ENCODE measurements around the gene CADM1.

The CADM1 gene

DNA sequence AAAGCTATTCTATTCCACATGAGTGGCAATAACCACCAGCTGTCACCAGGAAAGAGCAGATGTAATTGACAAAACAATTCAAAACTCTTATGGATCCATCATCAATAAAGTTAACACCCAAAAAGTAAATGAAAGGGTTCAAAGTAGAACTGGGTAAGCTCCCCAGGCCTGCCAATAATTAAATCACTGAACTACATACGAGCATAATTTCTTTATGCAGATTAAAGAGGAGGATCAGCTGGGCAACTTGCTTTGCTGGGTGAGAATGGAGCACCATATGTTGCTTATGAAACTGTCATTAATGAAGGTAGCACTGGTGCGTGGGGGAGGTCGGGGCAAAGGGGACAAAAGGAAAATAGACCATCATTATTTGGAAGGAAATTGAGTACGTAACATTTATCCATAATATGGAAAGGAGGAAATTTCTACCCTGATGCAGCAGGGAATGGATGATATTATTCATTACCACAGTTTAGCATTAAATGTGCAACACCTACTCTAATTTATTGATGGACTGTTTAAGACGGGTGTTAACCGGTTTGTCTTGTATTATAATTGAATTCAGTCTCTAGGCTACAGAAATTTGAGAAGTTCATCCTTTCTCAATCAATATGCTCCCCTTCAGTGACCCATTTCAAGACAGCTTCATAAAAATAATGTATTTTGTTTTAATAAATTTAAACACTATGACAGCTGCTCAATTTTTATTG lies 315.9 kb downstream of the CADM1 start:
- no peak overlapping the region for H3K4me3 ChIP-seq (ENCODE audit: severe bottlenecking)
- H3K9me3 ChIP-seq (ENCODE audit: severe bottlenecking) = no peaks in the 10 kb centered on the region
- TF ChIP-seq, protein P1, sequence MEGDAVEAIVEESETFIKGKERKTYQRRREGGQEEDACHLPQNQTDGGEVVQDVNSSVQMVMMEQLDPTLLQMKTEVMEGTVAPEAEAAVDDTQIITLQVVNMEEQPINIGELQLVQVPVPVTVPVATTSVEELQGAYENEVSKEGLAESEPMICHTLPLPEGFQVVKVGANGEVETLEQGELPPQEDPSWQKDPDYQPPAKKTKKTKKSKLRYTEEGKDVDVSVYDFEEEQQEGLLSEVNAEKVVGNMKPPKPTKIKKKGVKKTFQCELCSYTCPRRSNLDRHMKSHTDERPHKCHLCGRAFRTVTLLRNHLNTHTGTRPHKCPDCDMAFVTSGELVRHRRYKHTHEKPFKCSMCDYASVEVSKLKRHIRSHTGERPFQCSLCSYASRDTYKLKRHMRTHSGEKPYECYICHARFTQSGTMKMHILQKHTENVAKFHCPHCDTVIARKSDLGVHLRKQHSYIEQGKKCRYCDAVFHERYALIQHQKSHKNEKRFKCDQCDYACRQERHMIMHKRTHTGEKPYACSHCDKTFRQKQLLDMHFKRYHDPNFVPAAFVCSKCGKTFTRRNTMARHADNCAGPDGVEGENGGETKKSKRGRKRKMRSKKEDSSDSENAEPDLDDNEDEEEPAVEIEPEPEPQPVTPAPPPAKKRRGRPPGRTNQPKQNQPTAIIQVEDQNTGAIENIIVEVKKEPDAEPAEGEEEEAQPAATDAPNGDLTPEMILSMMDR (IDR thresholded peaks at IDR 0.05; ENCODE audit: poor library complexity, severe bottlenecking) = no peak
- H3K36me3 ChIP-seq (ENCODE audit: low read depth) = no peaks in the 10 kb centered on the region
- no peak overlapping the region for H3K27ac ChIP-seq (ENCODE audit: poor library complexity, severe bottlenecking)
- ATAC-seq (ENCODE audit: low read depth) (no peak), DNase-seq (ENCODE audit: low spot score) (no peak)
- H3K4me1 ChIP-seq (ENCODE audit: insufficient read depth, poor library complexity, severe bottlenecking) = no peaks in the 10 kb centered on the region
- H3K27me3 ChIP-seq (ENCODE audit: insufficient read depth, poor library complexity, severe bottlenecking) = no peaks in the 10 kb centered on the region

DNA sequence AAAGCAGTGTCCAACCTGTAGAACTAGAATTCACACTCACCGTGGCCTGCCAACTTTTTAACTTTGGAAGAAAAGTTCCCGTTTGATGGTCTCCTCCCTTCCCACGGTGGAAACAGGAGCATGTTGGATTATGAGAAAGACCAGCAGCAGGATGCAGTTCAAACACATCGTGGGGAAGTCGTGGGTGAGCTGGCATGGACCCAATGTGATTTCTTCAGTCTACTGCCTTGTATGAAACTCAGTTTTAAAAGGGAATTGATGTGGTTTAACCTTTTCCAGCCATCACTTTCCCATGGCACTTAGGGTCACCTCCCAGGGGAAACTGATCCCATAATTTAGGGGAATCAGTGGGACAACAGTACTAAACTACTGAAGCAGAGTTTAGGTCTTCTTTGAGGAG lies 318.3 kb downstream of the CADM1 start:
- no peaks in the 10 kb centered on the region for H3K4me1 ChIP-seq (ENCODE audit: insufficient read depth, poor library complexity, severe bottlenecking)
- H3K27me3 ChIP-seq (ENCODE audit: insufficient read depth, poor library complexity, severe bottlenecking) = no peaks in the 10 kb centered on the region
- TF ChIP-seq, protein P1 (IDR thresholded peaks at IDR 0.05; ENCODE audit: poor library complexity, severe bottlenecking) = no peak
- no peak for DNase-seq (ENCODE audit: low spot score)
- H3K27ac ChIP-seq (ENCODE audit: poor library complexity, severe bottlenecking) = no peak overlapping the region
- H3K9me3 ChIP-seq (ENCODE audit: severe bottlenecking) = no peaks in the 10 kb centered on the region
- no peak overlapping the region for H3K4me3 ChIP-seq (ENCODE audit: severe bottlenecking)
- no peaks in the 10 kb centered on the region for H3K36me3 ChIP-seq (ENCODE audit: low read depth)
- ATAC-seq (ENCODE audit: low read depth) = no peak

DNA sequence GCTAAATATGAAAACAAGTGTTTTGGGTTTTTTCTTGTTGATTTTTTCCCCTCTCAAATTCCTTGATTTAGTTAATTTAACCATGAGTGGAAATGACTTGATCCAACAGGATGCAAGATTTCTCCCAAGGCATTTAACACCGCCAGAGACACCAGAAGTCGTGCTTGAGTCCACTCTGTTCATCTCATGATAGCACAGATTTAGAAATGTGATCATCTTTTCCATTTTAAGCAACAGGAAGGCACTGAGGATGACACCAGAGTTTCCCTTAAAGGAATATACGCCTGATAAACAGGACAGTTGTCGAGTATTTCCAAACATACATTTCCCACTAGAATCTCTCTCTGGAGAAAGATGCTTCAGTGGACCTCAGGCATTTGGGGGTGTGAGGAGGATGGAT lies 318.7 kb downstream of the CADM1 start:
- Histone ChIP-seq H3K4me3 (ENCODE audit: severe bottlenecking) (no peak overlapping the region), H3K36me3 (ENCODE audit: low read depth) (no peaks in the 10 kb centered on the region), H3K4me1 (ENCODE audit: insufficient read depth, poor library complexity, severe bottlenecking) (no peaks in the 10 kb centered on the region), H3K27me3 (ENCODE audit: insufficient read depth, poor library complexity, severe bottlenecking) (no peaks in the 10 kb centered on the region), H3K9me3 (ENCODE audit: severe bottlenecking) (no peaks in the 10 kb centered on the region), H3K27ac (ENCODE audit: poor library complexity, severe bottlenecking) (no peak overlapping the region)
- ATAC-seq (ENCODE audit: low read depth) = no peak
- no peak for DNase-seq (ENCODE audit: low spot score)
- TF ChIP-seq, protein P1 (IDR thresholded peaks at IDR 0.05; ENCODE audit: poor library complexity, severe bottlenecking) = no peak

DNA sequence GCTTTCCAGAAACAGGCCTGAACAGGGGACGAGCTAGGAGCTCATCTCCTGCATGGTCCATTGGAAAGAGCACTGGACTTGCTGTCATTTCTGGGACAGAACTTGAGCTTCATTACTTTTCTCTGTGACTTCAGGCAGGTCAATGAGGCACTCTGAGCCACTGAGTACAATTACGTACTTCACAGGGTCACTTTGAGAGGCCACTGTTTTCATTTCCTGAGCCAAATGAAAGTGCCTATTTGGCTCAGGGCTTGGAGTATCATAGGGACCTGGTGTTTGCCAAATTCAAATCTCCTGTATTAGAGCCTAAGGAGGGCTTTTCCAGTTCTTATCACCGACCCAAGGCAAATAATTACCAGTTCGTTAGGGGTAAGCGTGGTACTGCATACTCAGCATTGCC lies 319.3 kb downstream of the CADM1 start:
- H3K36me3 ChIP-seq (ENCODE audit: low read depth) = no peaks in the 10 kb centered on the region
- ATAC-seq (ENCODE audit: low read depth) (no peak), DNase-seq (ENCODE audit: low spot score) (no peak)
- no peaks in the 10 kb centered on the region for H3K4me1 ChIP-seq (ENCODE audit: insufficient read depth, poor library complexity, severe bottlenecking)
- no peak overlapping the region for H3K27ac ChIP-seq (ENCODE audit: poor library complexity, severe bottlenecking)
- H3K27me3 ChIP-seq (ENCODE audit: insufficient read depth, poor library complexity, severe bottlenecking) = no peaks in the 10 kb centered on the region
- H3K4me3 ChIP-seq (ENCODE audit: severe bottlenecking) = no peak overlapping the region
- H3K9me3 ChIP-seq (ENCODE audit: severe bottlenecking) = no peaks in the 10 kb centered on the region
- TF ChIP-seq, protein P1 (IDR thresholded peaks at IDR 0.05; ENCODE audit: poor library complexity, severe bottlenecking) = no peak

DNA sequence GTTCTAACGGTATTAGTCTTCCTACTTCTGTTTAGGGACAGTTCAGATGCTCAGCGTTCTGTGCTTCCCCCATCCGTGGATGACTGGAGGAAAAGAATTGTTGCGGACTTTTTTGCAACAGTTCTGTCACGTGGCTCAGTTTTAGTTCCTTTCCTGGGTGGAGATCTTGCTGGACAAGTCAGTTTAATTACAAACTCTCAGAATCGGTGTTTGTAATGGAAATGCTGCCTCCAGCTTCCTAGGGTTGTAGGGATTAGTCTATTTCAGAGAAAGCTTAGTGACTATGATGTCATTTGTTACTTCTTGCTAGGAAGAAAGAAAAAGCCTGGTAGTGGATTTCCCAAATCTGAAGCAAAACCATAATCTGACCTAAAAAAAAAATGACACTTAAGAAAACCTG lies 320.4 kb downstream of the CADM1 start:
- Histone ChIP-seq H3K9me3 (ENCODE audit: severe bottlenecking) (no peaks in the 10 kb centered on the region), H3K27me3 (ENCODE audit: insufficient read depth, poor library complexity, severe bottlenecking) (no peaks in the 10 kb centered on the region), H3K4me1 (ENCODE audit: insufficient read depth, poor library complexity, severe bottlenecking) (no peaks in the 10 kb centered on the region), H3K36me3 (ENCODE audit: low read depth) (no peaks in the 10 kb centered on the region), H3K4me3 (ENCODE audit: severe bottlenecking) (no peak overlapping the region), H3K27ac (ENCODE audit: poor library complexity, severe bottlenecking) (no peak overlapping the region)
- no peak for ATAC-seq (ENCODE audit: low read depth)
- TF ChIP-seq, protein P1 (IDR thresholded peaks at IDR 0.05; ENCODE audit: poor library complexity, severe bottlenecking) = no peak
- DNase-seq (ENCODE audit: low spot score) = no peak

Measured in RWPE2 (cell line).